Activated B cell treated with CpG ODN at 0.5 μM for 24 hours (primary cell): ENCODE measurements around the gene KCNK10. TPM values are rescaled to one million over a fixed set of nuclear protein-coding genes. Genes with fewer than 3 reads are reported as not detected.

ENCODE experiments used
- ATAC-seq: fragments of 200-7000 bp; cut with Tn5 transposase; one replicate; pipeline ENCODE4 v1.10.0; 2021; ENCODE audit warnings: low read depth, mild to moderate bottlenecking, moderate library complexity
- CTCF ChIA-PET: fragments of 350-600 bp; sonication (Branson Sonifier 250); formaldehyde crosslinking; loops from one replicate; lab custom pipeline; 2021; ENCODE audit warnings: antibody characterized with exemption; lab: Charles Lee
- POLR2A ChIA-PET: fragments of 350-600 bp; sonication (Branson Sonifier 250); formaldehyde crosslinking; loops from one replicate; lab custom pipeline; 2021; ENCODE audit warnings: antibody characterized with exemption; lab: Charles Lee
- DNase-seq: peaks from one replicate; pipeline ENCODE4 v3.0.0; 2022
- H3K27ac Mint-ChIP-seq: one replicate; pipeline ENCODE4 v1.8.0; 2020; ENCODE audit warnings: mixed read lengths
- H3K27me3 Mint-ChIP-seq: one replicate; pipeline ENCODE4 v1.8.0; 2021; ENCODE audit warnings: mixed read lengths
- H3K36me3 Mint-ChIP-seq: one replicate; pipeline ENCODE4 v1.8.0; 2021; ENCODE audit warnings: low read depth, mixed read lengths
- H3K4me1 Mint-ChIP-seq: one replicate; pipeline ENCODE4 v1.8.0; 2021; ENCODE audit warnings: mixed read lengths
- H3K4me3 Mint-ChIP-seq: one replicate; pipeline ENCODE4 v1.8.0; 2020; ENCODE audit warnings: mild to moderate bottlenecking, mixed read lengths
- H3K9me3 Mint-ChIP-seq: one replicate; pipeline ENCODE4 v1.8.0; 2020; ENCODE audit warnings: mixed read lengths
- intact Hi-C: fragments of 100-400 bp; cut with micrococcal nuclease; formaldehyde crosslinking; loops from one replicate; pipeline ENCODE4 v1.15.1; 2024
- total RNA-seq: library from RNA; stranded (reverse); gene quantifications from 2 replicates; pipeline ENCODE4 v1.2.3, GENCODE V29; 2022
- TF ChIP-seq, protein P1 (sequence below): fragments of 200-600 bp; IDR thresholded peaks from one replicate; pipeline ENCODE4 v1.8.0; 2022; ENCODE audit warnings: antibody characterized with exemption, mild to moderate bottlenecking

KCNK10 gene
- total RNA-seq, 1 donor from 2014 or later = 0.13 TPM

DNA sequence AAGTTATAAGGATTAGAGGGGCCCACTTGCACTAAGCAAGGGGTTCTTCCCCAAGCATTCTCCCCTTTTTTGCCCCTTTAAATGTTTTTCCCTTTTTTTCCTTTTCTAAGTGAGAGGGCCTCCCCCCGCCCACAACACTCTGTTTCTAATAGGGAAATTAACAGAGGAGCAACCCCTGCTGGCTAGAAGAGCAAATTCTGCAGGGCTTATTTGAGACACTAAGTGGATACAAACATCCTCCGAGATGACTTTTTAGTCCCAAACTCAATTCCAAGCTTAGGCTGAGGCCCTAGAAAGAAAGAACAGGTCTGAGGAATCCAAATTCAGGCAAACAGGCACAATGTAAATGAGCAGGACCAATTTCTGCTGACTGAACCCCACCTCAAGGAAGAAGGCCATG is 179.3 kb downstream of the KCNK10 start:
- intact Hi-C loops = no loop called here
- ATAC-seq (no peak), DNase-seq (no peak)
- Mint-ChIP-seq H3K27me3 (peaks cover 1% of the 10 kb centered on the region), H3K9me3 (no peaks in the 10 kb centered on the region), H3K4me1 (no peaks in the 10 kb centered on the region), H3K4me3 (no peak overlapping the region), H3K36me3 (no peaks in the 10 kb centered on the region), H3K27ac (no peak overlapping the region)
- TF ChIP-seq, protein P1, sequence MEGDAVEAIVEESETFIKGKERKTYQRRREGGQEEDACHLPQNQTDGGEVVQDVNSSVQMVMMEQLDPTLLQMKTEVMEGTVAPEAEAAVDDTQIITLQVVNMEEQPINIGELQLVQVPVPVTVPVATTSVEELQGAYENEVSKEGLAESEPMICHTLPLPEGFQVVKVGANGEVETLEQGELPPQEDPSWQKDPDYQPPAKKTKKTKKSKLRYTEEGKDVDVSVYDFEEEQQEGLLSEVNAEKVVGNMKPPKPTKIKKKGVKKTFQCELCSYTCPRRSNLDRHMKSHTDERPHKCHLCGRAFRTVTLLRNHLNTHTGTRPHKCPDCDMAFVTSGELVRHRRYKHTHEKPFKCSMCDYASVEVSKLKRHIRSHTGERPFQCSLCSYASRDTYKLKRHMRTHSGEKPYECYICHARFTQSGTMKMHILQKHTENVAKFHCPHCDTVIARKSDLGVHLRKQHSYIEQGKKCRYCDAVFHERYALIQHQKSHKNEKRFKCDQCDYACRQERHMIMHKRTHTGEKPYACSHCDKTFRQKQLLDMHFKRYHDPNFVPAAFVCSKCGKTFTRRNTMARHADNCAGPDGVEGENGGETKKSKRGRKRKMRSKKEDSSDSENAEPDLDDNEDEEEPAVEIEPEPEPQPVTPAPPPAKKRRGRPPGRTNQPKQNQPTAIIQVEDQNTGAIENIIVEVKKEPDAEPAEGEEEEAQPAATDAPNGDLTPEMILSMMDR = no peak
- POLR2A ChIA-PET = no interaction called here
- CTCF ChIA-PET = interaction anchor here (1.2 kb wide), 1 partner anchor 199 kb away, joined by 4 read pairs; no protein-coding TSS in a partner anchor

DNA sequence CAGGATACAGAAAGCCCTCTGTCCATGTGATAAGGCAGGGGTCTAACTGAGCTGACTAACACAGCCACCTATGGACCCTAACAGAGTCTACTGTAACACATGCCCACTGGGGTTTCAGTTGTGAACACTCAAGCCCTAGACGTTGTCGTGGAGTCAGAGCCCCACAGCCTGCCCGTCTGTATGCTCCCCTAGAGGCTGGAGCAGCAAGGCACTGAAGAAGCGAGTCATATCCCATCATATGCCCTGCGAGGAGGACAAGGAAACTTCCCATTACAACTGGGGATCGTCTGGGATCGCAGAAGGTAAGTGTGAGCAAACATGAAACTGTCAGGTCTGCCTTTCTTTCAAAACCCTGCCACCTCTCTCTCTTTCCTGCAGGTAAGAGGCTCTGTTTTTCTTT is 180.1 kb downstream of the KCNK10 start:
- no peaks in the 10 kb centered on the region for H3K36me3 Mint-ChIP-seq
- no peak for ATAC-seq
- ChIA-PET POLR2A (no interaction called here), CTCF (no interaction called here)
- no peak overlapping the region for H3K27ac Mint-ChIP-seq
- intact Hi-C loops = no loop called here
- TF ChIP-seq, protein P1 = no peak
- H3K9me3 Mint-ChIP-seq = no peaks in the 10 kb centered on the region
- no peak overlapping the region for H3K4me3 Mint-ChIP-seq
- peaks cover 1% of the 10 kb centered on the region for H3K27me3 Mint-ChIP-seq
- DNase-seq = no peak
- H3K4me1 Mint-ChIP-seq = no peaks in the 10 kb centered on the region

DNA sequence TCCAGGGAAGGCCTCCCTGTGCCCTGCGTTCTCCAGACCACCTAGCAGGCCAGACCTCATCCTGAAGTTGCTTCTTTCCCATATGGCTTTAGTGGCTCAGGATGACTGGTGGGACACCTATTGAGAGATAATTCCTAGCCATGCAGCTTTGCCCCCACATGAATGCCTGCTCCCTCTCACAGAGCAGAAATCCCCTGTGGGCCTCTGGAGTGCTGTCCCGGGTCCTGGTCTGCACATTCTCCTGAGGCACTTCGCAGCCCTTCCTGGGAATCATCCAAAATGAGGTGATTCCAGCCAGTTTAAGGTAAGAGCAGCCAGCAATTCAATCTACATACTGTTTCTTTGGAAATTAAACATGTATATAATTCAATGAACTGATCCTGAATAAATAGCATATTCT is 182.2 kb downstream of the KCNK10 start:
- POLR2A ChIA-PET = no interaction called here
- Mint-ChIP-seq H3K27ac (no peak overlapping the region), H3K9me3 (no peaks in the 10 kb centered on the region), H3K4me3 (no peak overlapping the region), H3K4me1 (no peaks in the 10 kb centered on the region), H3K36me3 (no peaks in the 10 kb centered on the region), H3K27me3 (peaks cover 1% of the 10 kb centered on the region)
- no peak for ATAC-seq
- no peak for DNase-seq
- CTCF ChIA-PET = no interaction called here
- TF ChIP-seq, protein P1 = no peak
- intact Hi-C loops = no loop called here

DNA sequence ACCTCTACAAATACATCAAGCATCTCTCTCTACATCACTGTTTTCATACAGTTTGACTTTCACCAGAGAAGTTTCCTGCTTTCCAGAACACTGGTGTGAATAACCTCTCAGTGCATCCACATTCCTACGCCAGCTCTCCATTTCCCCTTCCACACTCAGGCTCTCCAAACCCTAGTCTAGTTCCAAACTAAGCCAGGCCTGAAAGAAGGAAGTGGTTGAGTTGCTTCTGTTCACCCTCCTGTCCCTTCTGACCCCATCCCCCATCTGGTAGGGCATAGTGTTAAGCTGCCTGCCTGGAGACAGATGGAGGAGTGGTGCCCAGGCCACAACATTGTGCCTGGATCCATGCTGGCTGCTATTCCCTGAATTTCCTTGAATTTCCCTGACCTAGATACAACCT is 185.7 kb downstream of the KCNK10 start:
- H3K27me3 Mint-ChIP-seq = peaks cover 6% of the 10 kb centered on the region
- no peaks in the 10 kb centered on the region for H3K36me3 Mint-ChIP-seq
- ChIA-PET POLR2A (no interaction called here), CTCF (no interaction called here)
- no peak overlapping the region for H3K4me3 Mint-ChIP-seq
- TF ChIP-seq, protein P1 = no peak
- no peak overlapping the region for H3K27ac Mint-ChIP-seq
- ATAC-seq = no peak
- H3K9me3 Mint-ChIP-seq = peaks cover 5% of the 10 kb centered on the region
- intact Hi-C loops = no loop called here
- DNase-seq = no peak
- H3K4me1 Mint-ChIP-seq = no peaks in the 10 kb centered on the region

Other genes with a start within 250 kb of the KCNK10 start
- gene SPATA7, start 62.4 kb upstream of the KCNK10 start, total RNA-seq = 1.4 and 1.6 TPM in 2 replicates
- 0.10 and 0.31 TPM in 2 replicates for gene PTPN21, start 231.7 kb upstream of the KCNK10 start, total RNA-seq
- gene ZC3H14, start 239.8 kb upstream of the KCNK10 start, total RNA-seq = 38.7 and 45.0 TPM in 2 replicates